ENCODE results near the gene HRH3.

HRH3 gene

DNA sequence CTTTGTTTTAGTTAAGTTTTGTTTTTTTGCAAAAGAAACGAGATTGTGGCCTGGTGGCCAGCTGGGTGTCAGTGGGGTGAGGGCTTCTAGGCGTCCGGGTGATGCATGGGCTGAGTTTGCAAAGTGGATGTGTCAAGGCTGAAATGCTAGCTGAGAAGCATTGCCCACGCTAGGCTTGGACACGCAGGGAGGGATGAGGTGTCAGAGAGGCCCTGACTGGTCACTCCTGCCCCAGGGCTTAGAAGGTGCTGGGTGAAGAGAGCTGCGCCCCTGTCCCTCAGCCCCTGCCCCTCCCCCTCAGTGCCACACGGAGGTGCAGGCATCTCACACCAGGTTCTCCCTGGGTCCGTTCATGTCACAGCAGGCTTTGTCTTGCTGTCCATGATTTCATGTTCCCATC, 26.4 kb upstream of the HRH3 start:
- no peak for TF ChIP-seq CTCF (IDR thresholded peaks at IDR 0.05; ENCODE audit: extremely low read depth, insufficient read depth, missing control alignments)
- in situ Hi-C loops (cut with MboI; ENCODE audit: low pct_unique_long_range_greater_than_20kb, low sequenced_read_pairs, unreplicated experiment) = no loop called here
- DNase-seq (ENCODE audit: low spot score) = no peak

DNA sequence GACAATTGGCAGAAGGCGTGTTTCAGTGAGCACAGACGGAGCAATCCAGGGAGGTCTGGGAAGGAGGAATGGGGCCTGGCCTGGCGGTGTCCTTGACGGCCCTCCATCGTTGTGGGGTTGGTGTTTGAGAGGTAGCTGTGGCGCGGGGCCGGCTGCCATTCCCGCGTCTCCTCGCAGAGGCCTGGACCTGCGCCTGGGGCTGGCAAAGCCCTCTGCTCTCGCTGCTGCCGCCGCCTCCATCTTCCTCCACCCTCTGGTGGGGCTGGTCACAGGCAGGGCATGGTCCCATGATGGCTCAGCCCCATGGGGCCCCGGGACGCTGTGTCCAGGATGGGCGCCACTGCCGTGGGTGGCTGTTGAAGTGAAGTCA, 25.8 kb upstream of the HRH3 start:
- TF ChIP-seq CTCF (IDR thresholded peaks at IDR 0.05; ENCODE audit: extremely low read depth, insufficient read depth, missing control alignments) = no peak
- in situ Hi-C loops (cut with MboI; ENCODE audit: low pct_unique_long_range_greater_than_20kb, low sequenced_read_pairs, unreplicated experiment) = no loop called here
- no peak for DNase-seq (ENCODE audit: low spot score)

- TF ChIP-seq CTCF (IDR thresholded peaks at IDR 0.05; ENCODE audit: extremely low read depth, insufficient read depth, missing control alignments) = no peak
- no peak for DNase-seq (ENCODE audit: low spot score)
- in situ Hi-C loops (cut with MboI; ENCODE audit: low pct_unique_long_range_greater_than_20kb, low sequenced_read_pairs, unreplicated experiment) = no loop called here
Observed at GRCh38 chr20:62244644-62245108, 24.6 kb upstream of the HRH3 start.

- in situ Hi-C loops (cut with MboI; ENCODE audit: low pct_unique_long_range_greater_than_20kb, low sequenced_read_pairs, unreplicated experiment) = no loop called here
- no peak for TF ChIP-seq CTCF (IDR thresholded peaks at IDR 0.05; ENCODE audit: extremely low read depth, insufficient read depth, missing control alignments)
Observed at GRCh38 chr20:62243906-62244515, 23.9 kb upstream of the HRH3 start.

DNA sequence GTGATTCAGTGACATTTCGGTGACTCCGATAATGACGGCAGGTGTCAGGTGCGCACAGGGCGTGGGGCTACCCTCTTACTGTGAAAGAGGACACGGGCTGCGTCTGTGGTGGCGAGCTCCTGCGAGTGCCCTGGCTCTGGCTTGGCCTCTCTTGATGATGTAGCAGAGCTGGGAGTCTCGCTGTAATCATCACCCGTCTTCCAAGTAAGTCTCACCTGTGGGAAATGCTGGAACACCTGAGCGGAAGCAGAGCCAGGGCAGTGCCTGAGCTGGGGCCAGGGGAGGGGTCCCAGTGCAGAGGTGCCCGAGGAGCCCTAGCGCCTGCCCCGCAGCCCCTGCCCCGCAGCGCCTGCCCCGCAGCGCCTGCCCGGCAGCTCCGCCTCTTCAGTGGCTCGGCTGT, 23.0 kb upstream of the HRH3 start:
- no peak for DNase-seq (ENCODE audit: low spot score)
- TF ChIP-seq CTCF (IDR thresholded peaks at IDR 0.05; ENCODE audit: extremely low read depth, insufficient read depth, missing control alignments) = no peak
- in situ Hi-C loops (cut with MboI; ENCODE audit: low pct_unique_long_range_greater_than_20kb, low sequenced_read_pairs, unreplicated experiment) = no loop called here

More at GRCh38 chr20:62243906-62244515, 23.9 kb upstream of the HRH3 start:
- no peak for DNase-seq (ENCODE audit: low spot score)

- no peak for DNase-seq (ENCODE audit: low spot score)
- TF ChIP-seq CTCF (IDR thresholded peaks at IDR 0.05; ENCODE audit: extremely low read depth, insufficient read depth, missing control alignments) = no peak
- in situ Hi-C loops (cut with MboI; ENCODE audit: low pct_unique_long_range_greater_than_20kb, low sequenced_read_pairs, unreplicated experiment) = no loop called here
Observed at GRCh38 chr20:62242176-62242575, 22.1 kb upstream of the HRH3 start.
